Measurements from ENCODE around the gene DHRSX. TPM values are rescaled to one million over a fixed set of nuclear protein-coding genes. Genes with fewer than 3 reads are reported as not detected.

The DHRSX gene
- 24.5 TPM for total RNA-seq

GRCh38 chrX:2500803-2501558 is at the start of gene DHRSX, which contains the start of gene ZBED1:
Gene DHRSX (minus strand): TSS chrX:2500976. CDS start chrX:2500925, 51 bp downstream.
Gene ZBED1 (minus strand): TSS chrX:2500976. CDS start chrX:2490719, 10,257 bp downstream.

Other genes starting within 250 kb of the DHRSX start
- gene ZBED1, start within 50 bp of the DHRSX start, total RNA-seq = 45.2 TPM
- 77.2 TPM for gene CD99, start 190.3 kb upstream of the DHRSX start, total RNA-seq